Uterus (tissue), 4 donors: ENCODE data around the gene TNFRSF9. TPM values are rescaled to one million over a fixed set of nuclear protein-coding genes. Genes with fewer than 3 reads are reported as not detected.
"Not testable (repeated sequence)": the region's sequence is repeated elsewhere in the genome, so short reads cannot be mapped to it uniquely, and the experiment has no call there.

Experiments used
- DNase-seq, 2 donors: peaks; one replicate each; pipeline ENCODE4 v3.0.0-alpha.2; 2019 to 2020
- H3K27ac ChIP-seq, 2 donors: fragments of 200-600 bp; sonication (generic); 1 replicate in 1 of 2; 2 replicates in 1 of 2; pipeline ENCODE4 v1.5.1; 2016 to 2018
- H3K27me3 ChIP-seq, 2 donors: fragments of 200-600 bp; sonication (generic); one replicate each; pipeline ENCODE4 v1.5.1; 2018 to 2019; ENCODE audit warnings: control low read depth in 1 of 2
- H3K36me3 ChIP-seq, 2 donors: fragments of 200-600 bp; sonication (generic); one replicate each; pipeline ENCODE4 v1.5.1; 2019; ENCODE audit warnings: control low read depth in 1 of 2
- H3K4me1 ChIP-seq, 2 donors: fragments of 200-600 bp; sonication (generic); one replicate each; pipeline ENCODE4 v1.5.1; 2018 to 2019; ENCODE audit warnings: control low read depth in 1 of 2
- H3K4me3 ChIP-seq, 2 donors: fragments of 200-600 bp; sonication (generic); 1 replicate in 1 of 2; 2 replicates in 1 of 2; pipeline ENCODE4 v1.5.1; 2018 to 2019; ENCODE audit warnings: mild to moderate bottlenecking in 1 of 2
- H3K9me3 ChIP-seq, 2 donors: fragments of 200-600 bp; sonication (generic); one replicate each; pipeline ENCODE4 v1.5.1; 2019; ENCODE audit warnings: control low read depth in 1 of 2
- POLR2A ChIP-seq, 2 donors: fragments of 450-650 bp; IDR thresholded peaks; one replicate each; pipeline ENCODE4 v1.6.1; 2016; ENCODE audit warnings: antibody characterized with exemption in 2 of 2, mild to moderate bottlenecking in 1 of 2, moderate library complexity in 1 of 2
- intact Hi-C: fragments of 100-400 bp; cut with DNase I; formaldehyde crosslinking; loops from one replicate; pipeline ENCODE4 v1.15.1; 2023; ENCODE audit warnings: low total_unique reads
- total RNA-seq, 4 donors: library from RNA; depleted of rRNA in 3 of 4; stranded (reverse); fragments of >200 nt in 3 of 4; gene quantifications; one replicate each; pipeline versions ENCODE4 v1.1.0 to v1.2.4, GENCODE V29; 2014 to 2023
- TF ChIP-seq, protein P1 (sequence below), 4 experiments: fragments of 200-600 bp in 2 of 4; fragments of 450-650 bp in 2 of 4; sonication (generic) in 2 of 4; IDR thresholded peaks; one replicate each; pipeline ENCODE4 v1.5.1; 2016 to 2019; ENCODE audit warnings: antibody characterized with exemption in 4 of 4, mild to moderate bottlenecking in 2 of 4, moderate library complexity in 1 of 4
- donor health status: DM: yes; HTN: yes; CAD: no.

The TNFRSF9 gene
- total RNA-seq, 4 donors from 2014 or later = not detected

DNA sequence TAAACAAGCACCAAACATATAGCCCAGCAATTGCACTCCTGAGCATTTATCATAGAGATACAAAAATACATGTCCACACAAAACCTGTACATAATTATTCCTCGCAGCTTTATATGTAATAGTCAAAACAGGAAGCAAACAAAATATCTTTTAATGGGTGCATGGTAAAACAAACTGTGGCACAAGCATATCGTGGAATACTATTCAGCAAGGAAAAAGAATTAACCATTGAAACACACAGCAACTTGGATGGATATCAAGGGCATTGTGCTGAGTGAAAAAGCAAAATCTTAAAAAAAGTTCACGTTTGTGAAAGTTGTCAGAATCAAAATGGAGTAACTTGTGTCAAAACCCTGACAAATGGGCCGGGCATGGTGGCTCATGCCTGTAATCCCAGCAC is 12.4 kb downstream of the TNFRSF9 start:
- Histone ChIP-seq H3K27me3 (no peaks in the 10 kb centered on the region), H3K27ac (no peak overlapping the region), H3K4me1 (no peaks in the 10 kb centered on the region), H3K36me3 (no peaks in the 10 kb centered on the region), H3K9me3 (no peaks in the 10 kb centered on the region), H3K4me3 (no peak overlapping the region)
- intact Hi-C loops = no loop called here
- DNase-seq = no peak
- TF ChIP-seq, protein P1, sequence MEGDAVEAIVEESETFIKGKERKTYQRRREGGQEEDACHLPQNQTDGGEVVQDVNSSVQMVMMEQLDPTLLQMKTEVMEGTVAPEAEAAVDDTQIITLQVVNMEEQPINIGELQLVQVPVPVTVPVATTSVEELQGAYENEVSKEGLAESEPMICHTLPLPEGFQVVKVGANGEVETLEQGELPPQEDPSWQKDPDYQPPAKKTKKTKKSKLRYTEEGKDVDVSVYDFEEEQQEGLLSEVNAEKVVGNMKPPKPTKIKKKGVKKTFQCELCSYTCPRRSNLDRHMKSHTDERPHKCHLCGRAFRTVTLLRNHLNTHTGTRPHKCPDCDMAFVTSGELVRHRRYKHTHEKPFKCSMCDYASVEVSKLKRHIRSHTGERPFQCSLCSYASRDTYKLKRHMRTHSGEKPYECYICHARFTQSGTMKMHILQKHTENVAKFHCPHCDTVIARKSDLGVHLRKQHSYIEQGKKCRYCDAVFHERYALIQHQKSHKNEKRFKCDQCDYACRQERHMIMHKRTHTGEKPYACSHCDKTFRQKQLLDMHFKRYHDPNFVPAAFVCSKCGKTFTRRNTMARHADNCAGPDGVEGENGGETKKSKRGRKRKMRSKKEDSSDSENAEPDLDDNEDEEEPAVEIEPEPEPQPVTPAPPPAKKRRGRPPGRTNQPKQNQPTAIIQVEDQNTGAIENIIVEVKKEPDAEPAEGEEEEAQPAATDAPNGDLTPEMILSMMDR (IDR thresholded peaks at IDR 0.05) = no peak
- TF ChIP-seq POLR2A (IDR thresholded peaks at IDR 0.05) = no peak

DNA sequence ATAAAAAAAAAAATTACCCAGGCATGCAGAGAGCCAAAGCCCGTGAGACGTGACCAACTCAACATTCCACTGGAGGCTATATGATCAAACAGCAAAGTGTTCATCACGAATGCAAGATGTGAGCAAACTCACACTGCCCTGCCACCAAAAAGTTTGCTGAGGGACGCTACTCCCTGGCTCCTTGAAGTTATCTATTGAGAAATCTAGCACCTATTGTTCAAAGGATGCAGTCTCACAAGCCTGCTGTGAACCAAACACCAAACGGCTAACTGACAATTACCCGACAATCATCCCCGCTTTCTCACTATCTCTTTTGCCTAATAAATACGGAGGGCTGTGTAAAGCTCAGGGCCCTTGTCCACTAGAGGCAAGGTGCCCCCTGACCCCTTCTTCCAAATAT is 13.6 kb downstream of the TNFRSF9 start:
- H3K4me3 ChIP-seq, H3K27me3 ChIP-seq, DNase-seq, intact Hi-C loops, H3K9me3 ChIP-seq, H3K36me3 ChIP-seq, H3K4me1 ChIP-seq, H3K27ac ChIP-seq: not testable (repeated sequence)

DNA sequence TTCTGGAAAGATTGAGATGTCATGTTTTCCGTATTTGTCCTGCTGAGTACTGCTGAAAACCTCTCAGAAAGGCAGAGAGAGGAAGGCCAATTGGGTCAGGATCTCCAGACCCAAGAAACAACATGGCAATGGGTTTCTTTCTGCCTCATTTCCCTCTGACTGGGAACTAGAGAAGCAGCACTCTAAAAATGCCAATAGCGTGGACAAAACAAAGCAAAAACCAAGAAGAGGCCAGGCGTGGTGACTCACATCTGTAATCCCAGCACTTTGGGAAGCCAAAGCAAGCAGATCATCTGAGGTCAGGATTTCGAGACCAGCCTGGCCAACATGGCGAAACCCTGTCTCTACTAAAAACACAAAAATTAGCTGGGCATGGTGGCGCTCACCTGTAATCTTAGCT is 18.3 kb downstream of the TNFRSF9 start:
- Histone ChIP-seq H3K27me3 (no peaks in the 10 kb centered on the region), H3K9me3 (no peaks in the 10 kb centered on the region), H3K4me3 (no peak overlapping the region), H3K36me3 (no peaks in the 10 kb centered on the region), H3K27ac (no peak overlapping the region), H3K4me1 (no peaks in the 10 kb centered on the region)
- no peak for DNase-seq
- no peak for TF ChIP-seq POLR2A (IDR thresholded peaks at IDR 0.05)
- intact Hi-C loops = no loop called here

DNA sequence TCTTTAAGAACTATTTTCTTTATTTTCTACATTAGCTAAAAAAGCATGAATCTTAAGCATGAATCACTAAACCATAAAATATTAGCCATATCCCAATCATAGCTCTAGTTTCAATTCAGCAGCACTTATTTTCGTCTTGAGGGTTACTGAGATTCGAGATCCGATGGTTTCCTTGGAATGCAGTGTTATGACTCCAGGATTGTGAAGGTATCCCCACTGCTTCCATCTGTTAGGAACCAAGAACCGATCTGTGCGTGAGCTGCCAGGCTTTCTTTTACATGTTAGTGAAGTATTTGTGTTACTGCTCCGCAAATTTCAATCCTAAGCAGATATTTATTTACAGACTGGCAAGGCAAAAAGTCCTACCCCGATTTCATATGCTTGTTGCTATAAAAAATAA is 18.8 kb downstream of the TNFRSF9 start:
- no peak overlapping the region for H3K4me3 ChIP-seq
- no peak for DNase-seq
- TF ChIP-seq, protein P1 (IDR thresholded peaks at IDR 0.05) = no peak
- TF ChIP-seq POLR2A (IDR thresholded peaks at IDR 0.05) = no peak
- H3K9me3 ChIP-seq = no peaks in the 10 kb centered on the region
- no peaks in the 10 kb centered on the region for H3K36me3 ChIP-seq
- H3K27me3 ChIP-seq = no peaks in the 10 kb centered on the region
- intact Hi-C loops = no loop called here
- H3K4me1 ChIP-seq = no peaks in the 10 kb centered on the region
- H3K27ac ChIP-seq = no peak overlapping the region

DNA sequence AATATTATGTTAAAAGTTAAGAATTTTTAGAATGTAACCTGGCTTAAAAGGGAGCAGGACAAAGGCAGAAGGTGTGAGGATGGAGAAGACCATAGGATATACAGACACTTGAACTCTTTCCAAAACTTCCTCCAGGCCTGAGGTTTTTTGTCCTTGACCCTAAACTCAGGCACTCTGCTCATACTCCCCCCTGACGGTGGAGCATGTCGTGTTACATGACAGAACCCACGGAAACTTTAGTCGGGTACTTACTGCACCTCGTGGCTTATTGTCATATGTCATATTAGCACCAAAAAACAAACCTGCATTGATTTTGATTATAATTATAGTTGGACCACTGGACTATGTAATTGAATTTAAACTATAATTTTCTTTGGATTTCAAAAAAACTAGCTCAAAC is 20.8 kb downstream of the TNFRSF9 start:
- TF ChIP-seq POLR2A (IDR thresholded peaks at IDR 0.05) = no peak
- TF ChIP-seq, protein P1 (IDR thresholded peaks at IDR 0.05) = no peak
- DNase-seq = no peak

DNA sequence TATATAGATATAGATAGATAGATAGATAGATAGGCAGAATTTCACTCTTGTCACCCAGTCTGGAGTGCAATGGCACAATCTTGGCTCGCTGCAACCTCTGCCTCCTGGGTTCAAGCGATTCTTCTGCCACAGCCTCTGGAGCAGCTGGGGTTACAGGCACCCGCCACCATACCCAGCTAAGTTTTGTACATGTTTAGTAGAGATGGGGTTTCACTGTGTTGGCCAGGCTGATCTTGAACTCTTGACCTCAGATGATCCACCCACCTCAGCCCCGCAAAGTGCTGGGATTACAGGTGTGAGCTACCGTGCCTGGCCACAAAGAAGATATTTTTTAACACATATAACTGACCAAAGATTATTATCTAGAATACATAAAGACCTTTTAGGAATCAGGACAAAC is 22.7 kb downstream of the TNFRSF9 start:
- H3K4me1 ChIP-seq, H3K27me3 ChIP-seq, H3K36me3 ChIP-seq, H3K9me3 ChIP-seq, intact Hi-C loops, H3K27ac ChIP-seq, DNase-seq, H3K4me3 ChIP-seq: not testable (repeated sequence)

More for the DNA sequence above, 20.8 kb downstream of the TNFRSF9 start:
- intact Hi-C loops = no loop called here
- H3K4me3 ChIP-seq = no peak overlapping the region
- H3K27me3 ChIP-seq = no peaks in the 10 kb centered on the region
- H3K36me3 ChIP-seq = no peaks in the 10 kb centered on the region
- H3K4me1 ChIP-seq = no peaks in the 10 kb centered on the region
- H3K27ac ChIP-seq = no peak overlapping the region
- H3K9me3 ChIP-seq = no peaks in the 10 kb centered on the region

DNA sequence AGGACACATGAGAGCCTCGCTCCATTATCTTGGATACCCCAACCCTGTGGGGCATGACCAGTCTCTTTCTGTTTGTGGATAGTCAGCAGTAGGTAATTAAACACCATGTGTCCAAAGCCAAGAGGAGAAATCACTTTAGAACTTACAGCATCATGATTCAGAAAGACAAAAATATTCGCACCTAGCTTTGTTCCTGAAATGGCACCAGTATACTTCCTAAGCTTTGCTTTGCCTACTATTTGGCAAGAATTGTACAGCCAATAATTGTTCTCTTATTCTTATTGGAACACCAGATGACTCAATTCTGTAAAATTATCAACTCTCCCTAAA is 24.2 kb downstream of the TNFRSF9 start:
- intact Hi-C loops = no loop called here
- Histone ChIP-seq H3K36me3 (no peaks in the 10 kb centered on the region), H3K9me3 (no peaks in the 10 kb centered on the region), H3K27me3 (no peaks in the 10 kb centered on the region), H3K27ac (no peak overlapping the region), H3K4me3 (no peak overlapping the region), H3K4me1 (no peaks in the 10 kb centered on the region)
- TF ChIP-seq, protein P1 (IDR thresholded peaks at IDR 0.05) = no peak
- no peak for TF ChIP-seq POLR2A (IDR thresholded peaks at IDR 0.05)
- no peak for DNase-seq
